ENCODE data around the gene TEX14. TPM values are rescaled to one million over a fixed set of nuclear protein-coding genes. Genes with fewer than 3 reads are reported as not detected.

Gene TEX14
- total and polyA plus RNA-seq, 2 donors (not counting 3 experiments of a cell fraction or from before 2014, with no cell fraction given), result 0.10 TPM; not detected in 1

DNA sequence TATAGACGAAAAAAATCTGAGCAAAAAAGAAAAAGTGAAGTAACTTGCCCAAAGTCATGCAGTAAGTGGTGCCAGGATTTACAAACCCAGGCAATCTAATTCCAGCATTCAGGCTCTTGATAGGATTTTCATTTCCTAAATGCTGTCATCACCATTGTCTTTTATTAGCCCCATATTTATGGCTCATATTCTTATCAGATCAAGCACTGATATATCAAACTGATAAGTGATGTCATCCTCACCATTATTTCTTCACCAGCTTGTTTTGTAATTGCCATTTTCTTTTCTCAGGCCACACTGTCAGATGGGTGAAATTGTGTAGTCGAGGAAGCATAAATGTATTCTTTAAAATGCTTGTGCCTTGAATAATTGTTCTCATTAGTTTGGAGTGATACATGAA lies 1.9 kb upstream of the TEX14 start:
- ChIA-PET POLR2A (interaction anchor here (1.6 kb wide), 1 partner anchor 35 kb away, joined by 5 read pairs; no protein-coding TSS in a partner anchor), CTCF (interaction anchor here (1.9 kb wide), 1 partner anchor 9 kb away, joined by 7 read pairs; no protein-coding TSS in a partner anchor)
- Histone ChIP-seq H3K4me3 (replicated peaks in 1 of 3; ENCODE audit: insufficient read depth in 1 of 3, low read depth in 1 of 3, low read length in 3 of 3) (peak overlapping the region in 1 of 3 experiments; percentile 65), H3K4me2 (ENCODE audit: insufficient read depth, low read length) (peak overlapping the region; percentile 56), H2AFZ (ENCODE audit: low read depth, low read length) (no peak overlapping the region), H4K20me1 (replicated peaks; ENCODE audit: control insufficient read depth, extremely low read depth, insufficient read depth, low read length) (no peaks in the 10 kb centered on the region), H3K9ac (replicated peaks; ENCODE audit: extremely low read depth, insufficient read depth, low read length) (no peak overlapping the region), H3K9me1 (replicated peaks; ENCODE audit: control insufficient read depth, extremely low read depth, insufficient read depth, low read length) (no peaks in the 10 kb centered on the region), H3K9me3 (replicated peaks; ENCODE audit: control insufficient read depth, insufficient read depth, low read length) (no peaks in the 10 kb centered on the region), H3K27me3 (ENCODE audit: control insufficient read depth in 2 of 2, insufficient read depth in 2 of 2, low read length in 2 of 2) (no peaks in the 10 kb centered on the region), H3K36me3 (ENCODE audit: control insufficient read depth in 2 of 2, extremely low read depth in 1 of 2, insufficient read depth in 2 of 2, low read length in 2 of 2) (no peaks in the 10 kb centered on the region), H3K4me1 (ENCODE audit: control insufficient read depth, extremely low read depth, insufficient read depth, low read length) (peaks cover 14% of the 10 kb centered on the region), H3K79me2 (ENCODE audit: control insufficient read depth, insufficient read depth, low read length) (peaks cover 22% of the 10 kb centered on the region), H3K27ac (ENCODE audit: insufficient read depth, low read depth, low read length) (no peak overlapping the region)
- dilution Hi-C loops (cut with MboI; ENCODE audit: extremely low pct_ligation_motif_present, low sequenced_read_pairs), result no loop called here
- intact Hi-C loops (cut with micrococcal nuclease), result loop anchor here (2.0 kb wide), 1 partner anchor 35 kb away; no protein-coding TSS in a partner anchor
- DNase-seq (ENCODE audit: low read depth, low spot score) (peak; percentile 14), FAIRE-seq (no peak)
- no peak for TF ChIP-seq POLR2AphosphoS5 (IDR thresholded peaks at IDR 0.05; ENCODE audit: insufficient read depth, low read depth, low read length)
- TF ChIP-seq, protein P1, sequence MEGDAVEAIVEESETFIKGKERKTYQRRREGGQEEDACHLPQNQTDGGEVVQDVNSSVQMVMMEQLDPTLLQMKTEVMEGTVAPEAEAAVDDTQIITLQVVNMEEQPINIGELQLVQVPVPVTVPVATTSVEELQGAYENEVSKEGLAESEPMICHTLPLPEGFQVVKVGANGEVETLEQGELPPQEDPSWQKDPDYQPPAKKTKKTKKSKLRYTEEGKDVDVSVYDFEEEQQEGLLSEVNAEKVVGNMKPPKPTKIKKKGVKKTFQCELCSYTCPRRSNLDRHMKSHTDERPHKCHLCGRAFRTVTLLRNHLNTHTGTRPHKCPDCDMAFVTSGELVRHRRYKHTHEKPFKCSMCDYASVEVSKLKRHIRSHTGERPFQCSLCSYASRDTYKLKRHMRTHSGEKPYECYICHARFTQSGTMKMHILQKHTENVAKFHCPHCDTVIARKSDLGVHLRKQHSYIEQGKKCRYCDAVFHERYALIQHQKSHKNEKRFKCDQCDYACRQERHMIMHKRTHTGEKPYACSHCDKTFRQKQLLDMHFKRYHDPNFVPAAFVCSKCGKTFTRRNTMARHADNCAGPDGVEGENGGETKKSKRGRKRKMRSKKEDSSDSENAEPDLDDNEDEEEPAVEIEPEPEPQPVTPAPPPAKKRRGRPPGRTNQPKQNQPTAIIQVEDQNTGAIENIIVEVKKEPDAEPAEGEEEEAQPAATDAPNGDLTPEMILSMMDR (IDR thresholded peaks at IDR 0.05; ENCODE audit: extremely low read depth in 1 of 2, insufficient read depth in 1 of 2, low read depth in 1 of 2, low read length in 2 of 2), result no peak
- TF ChIP-seq EZH2 (IDR thresholded peaks at IDR 0.05; ENCODE audit: borderline replicate concordance, low read depth, low read length, severe bottlenecking), result no peak
- TF ChIP-seq JUN (IDR thresholded peaks at IDR 0.05; ENCODE audit: borderline replicate concordance, insufficient read depth, insufficient read length, low read depth), result peak; percentile 31
- peak; percentile 73 for TF ChIP-seq GATA2 (IDR thresholded peaks at IDR 0.05; ENCODE audit: insufficient read depth, insufficient read length, low read depth, low read length)
- no peak for TF ChIP-seq POLR2A (IDR thresholded peaks at IDR 0.05; ENCODE audit: low read depth, low read length)
- no peak for TF ChIP-seq FOS (IDR thresholded peaks at IDR 0.05; ENCODE audit: borderline replicate concordance, insufficient read depth, low read length)
- no TSS peak for BruUV-seq (replicated peaks)

Data from endothelial cell of umbilical vein (primary cell).